ENCODE data around the gene SDK1. TPM values are rescaled to one million over a fixed set of nuclear protein-coding genes. Genes with fewer than 3 reads are reported as not detected.
A peak's percentile ranks its signal among the peaks of the same experiment; 100 is the strongest.

The SDK1 gene
- total and polyA plus RNA-seq, 4 donors: 0.12 to 0.47 (median 0.36) TPM

DNA sequence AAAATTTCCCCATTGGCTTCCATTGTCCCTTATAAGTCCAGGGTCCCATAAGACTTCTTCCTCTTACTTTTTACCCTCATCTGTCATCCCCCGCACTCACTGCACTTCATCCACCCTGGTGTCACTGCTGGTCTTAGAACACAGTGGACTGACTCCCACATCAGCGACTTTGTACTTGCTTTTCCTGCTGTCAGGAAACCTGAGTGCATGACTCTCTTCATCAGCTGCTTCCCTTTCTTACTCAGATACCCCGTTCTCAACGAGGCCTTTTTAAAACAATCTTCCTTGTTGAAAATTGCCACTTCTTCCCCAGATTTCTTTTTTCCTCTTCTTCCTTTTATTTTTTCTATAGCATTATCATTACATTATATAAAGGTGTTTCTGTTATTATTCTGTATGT is 305.4 kb downstream of the SDK1 start:
- Histone ChIP-seq H3K4me1 (ENCODE audit: control insufficient read depth in 4 of 4, insufficient read depth in 4 of 4, low read length in 3 of 4) (peaks cover 0 to 2% (median 0%) of the 10 kb centered on the region in 4 donors), H3K9me3 (ENCODE audit: control insufficient read depth in 4 of 4, low read length in 3 of 4) (no peaks in the 10 kb centered on the region), H3K27me3 (ENCODE audit: control insufficient read depth in 4 of 4, insufficient read depth in 4 of 4, low read length in 3 of 4) (no peaks in the 10 kb centered on the region), H3K4me3 (ENCODE audit: low read depth in 1 of 3, low read length in 3 of 3) (no peak overlapping the region), H3K9ac (ENCODE audit: low read depth in 1 of 2, low read length in 2 of 2) (no peak overlapping the region), H3K36me3 (ENCODE audit: control insufficient read depth in 4 of 4, insufficient read depth in 3 of 4, low read depth in 1 of 4, low read length in 3 of 4) (no peaks in the 10 kb centered on the region), H3K27ac (ENCODE audit: low read depth in 1 of 2, low read length in 2 of 2) (no peak overlapping the region)
- DNase-seq (ENCODE audit: low spot score): no peak
- 76% methylated on average over 4 of the region's 4 CpGs for WGBS
- TF ChIP-seq MAX (IDR thresholded peaks at IDR 0.05) (no peak), YY1 (IDR thresholded peaks at IDR 0.05) (no peak), FOXA1 (IDR thresholded peaks at IDR 0.05) (no peak), HNF4A (conservative IDR thresholded peaks at IDR 0.05) (no peak), HNF4G (IDR thresholded peaks at IDR 0.05) (no peak), RAD21 (IDR thresholded peaks at IDR 0.05) (no peak), TAF1 (conservative IDR thresholded peaks at IDR 0.05) (no peak), GABPA (IDR thresholded peaks at IDR 0.05 in 1 of 2, conservative IDR thresholded peaks at IDR 0.05 in 1 of 2) (no peak), JUND (IDR thresholded peaks at IDR 0.05) (no peak), RXRA (IDR thresholded peaks at IDR 0.05) (no peak), FOXA2 (IDR thresholded peaks at IDR 0.05) (no peak), EGR1 (IDR thresholded peaks at IDR 0.05; ENCODE audit: low read depth in 2 of 2) (no peak)
- TF ChIP-seq, protein P1, sequence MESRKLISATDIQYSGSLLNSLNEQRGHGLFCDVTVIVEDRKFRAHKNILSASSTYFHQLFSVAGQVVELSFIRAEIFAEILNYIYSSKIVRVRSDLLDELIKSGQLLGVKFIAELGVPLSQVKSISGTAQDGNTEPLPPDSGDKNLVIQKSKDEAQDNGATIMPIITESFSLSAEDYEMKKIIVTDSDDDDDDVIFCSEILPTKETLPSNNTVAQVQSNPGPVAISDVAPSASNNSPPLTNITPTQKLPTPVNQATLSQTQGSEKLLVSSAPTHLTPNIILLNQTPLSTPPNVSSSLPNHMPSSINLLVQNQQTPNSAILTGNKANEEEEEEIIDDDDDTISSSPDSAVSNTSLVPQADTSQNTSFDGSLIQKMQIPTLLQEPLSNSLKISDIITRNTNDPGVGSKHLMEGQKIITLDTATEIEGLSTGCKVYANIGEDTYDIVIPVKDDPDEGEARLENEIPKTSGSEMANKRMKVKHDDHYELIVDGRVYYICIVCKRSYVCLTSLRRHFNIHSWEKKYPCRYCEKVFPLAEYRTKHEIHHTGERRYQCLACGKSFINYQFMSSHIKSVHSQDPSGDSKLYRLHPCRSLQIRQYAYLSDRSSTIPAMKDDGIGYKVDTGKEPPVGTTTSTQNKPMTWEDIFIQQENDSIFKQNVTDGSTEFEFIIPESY (IDR thresholded peaks at IDR 0.05): no peak

DNA sequence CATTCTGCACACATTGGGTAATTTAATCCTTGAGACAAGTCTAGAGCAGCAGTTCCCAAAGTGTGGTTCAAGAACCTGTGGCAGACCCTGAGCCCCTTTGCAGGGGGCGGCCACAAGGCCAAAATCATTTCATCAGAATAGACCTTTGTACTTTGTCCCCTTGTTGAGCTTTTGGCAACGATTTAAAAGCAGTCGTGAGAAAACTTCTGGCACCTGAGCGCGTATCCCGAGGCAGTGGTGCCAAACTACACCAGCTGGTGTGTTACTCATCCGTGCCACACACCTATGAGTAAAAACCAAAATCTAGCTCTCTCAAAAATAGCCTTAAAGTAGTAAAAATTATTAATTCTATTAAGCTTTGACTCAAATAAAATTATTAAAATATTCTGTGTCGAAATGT is 306.8 kb downstream of the SDK1 start:
- H3K9me3 ChIP-seq (ENCODE audit: control insufficient read depth in 4 of 4, low read length in 3 of 4): no peaks in the 10 kb centered on the region
- no peak overlapping the region for H3K9ac ChIP-seq (ENCODE audit: low read depth in 1 of 2, low read length in 2 of 2)
- H3K27me3 ChIP-seq (ENCODE audit: control insufficient read depth in 4 of 4, insufficient read depth in 4 of 4, low read length in 3 of 4): no peaks in the 10 kb centered on the region
- DNase-seq (ENCODE audit: low spot score): no peak
- no peaks in the 10 kb centered on the region for H3K36me3 ChIP-seq (ENCODE audit: control insufficient read depth in 4 of 4, insufficient read depth in 3 of 4, low read depth in 1 of 4, low read length in 3 of 4)
- H3K27ac ChIP-seq (ENCODE audit: low read depth in 1 of 2, low read length in 2 of 2): no peak overlapping the region
- peaks cover 0 to 2% (median 0%) of the 10 kb centered on the region in 4 donors for H3K4me1 ChIP-seq (ENCODE audit: control insufficient read depth in 4 of 4, insufficient read depth in 4 of 4, low read length in 3 of 4)
- WGBS: 37% methylated on average over 8 of the region's 8 CpGs
- no peak overlapping the region for H3K4me3 ChIP-seq (ENCODE audit: low read depth in 1 of 3, low read length in 3 of 3)
- TF ChIP-seq HNF4A (conservative IDR thresholded peaks at IDR 0.05) (peak; percentile 48 to 76), HNF4G (IDR thresholded peaks at IDR 0.05) (no peak)
- TF ChIP-seq, protein P2, sequence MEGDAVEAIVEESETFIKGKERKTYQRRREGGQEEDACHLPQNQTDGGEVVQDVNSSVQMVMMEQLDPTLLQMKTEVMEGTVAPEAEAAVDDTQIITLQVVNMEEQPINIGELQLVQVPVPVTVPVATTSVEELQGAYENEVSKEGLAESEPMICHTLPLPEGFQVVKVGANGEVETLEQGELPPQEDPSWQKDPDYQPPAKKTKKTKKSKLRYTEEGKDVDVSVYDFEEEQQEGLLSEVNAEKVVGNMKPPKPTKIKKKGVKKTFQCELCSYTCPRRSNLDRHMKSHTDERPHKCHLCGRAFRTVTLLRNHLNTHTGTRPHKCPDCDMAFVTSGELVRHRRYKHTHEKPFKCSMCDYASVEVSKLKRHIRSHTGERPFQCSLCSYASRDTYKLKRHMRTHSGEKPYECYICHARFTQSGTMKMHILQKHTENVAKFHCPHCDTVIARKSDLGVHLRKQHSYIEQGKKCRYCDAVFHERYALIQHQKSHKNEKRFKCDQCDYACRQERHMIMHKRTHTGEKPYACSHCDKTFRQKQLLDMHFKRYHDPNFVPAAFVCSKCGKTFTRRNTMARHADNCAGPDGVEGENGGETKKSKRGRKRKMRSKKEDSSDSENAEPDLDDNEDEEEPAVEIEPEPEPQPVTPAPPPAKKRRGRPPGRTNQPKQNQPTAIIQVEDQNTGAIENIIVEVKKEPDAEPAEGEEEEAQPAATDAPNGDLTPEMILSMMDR (IDR thresholded peaks at IDR 0.05; ENCODE audit: low read depth, low read length, missing input control): no peak

DNA sequence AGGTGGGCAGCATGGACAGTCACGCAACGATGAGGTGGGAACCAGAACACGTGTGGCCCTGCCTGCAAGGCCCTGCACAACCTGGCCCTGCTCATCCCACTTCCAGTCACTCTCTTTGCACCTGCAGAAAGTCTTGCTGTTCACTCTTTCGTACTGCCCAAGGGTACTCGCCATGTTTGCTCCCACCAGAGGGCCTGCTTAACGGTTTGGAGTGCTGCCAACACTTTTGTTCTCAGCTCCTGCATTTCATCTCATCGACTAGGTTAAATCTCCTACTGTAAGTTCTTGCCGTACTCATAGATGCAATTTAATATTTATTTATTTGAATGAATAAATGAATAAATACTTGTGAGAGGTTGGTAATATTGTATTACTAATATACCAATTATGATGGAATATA is 315.3 kb downstream of the SDK1 start:
- Histone ChIP-seq H3K9me3 (ENCODE audit: control insufficient read depth in 4 of 4, low read length in 3 of 4) (peaks cover 0 to 4% (median 1%) of the 10 kb centered on the region in 4 donors), H3K4me1 (ENCODE audit: control insufficient read depth in 4 of 4, insufficient read depth in 4 of 4, low read length in 3 of 4) (no peaks in the 10 kb centered on the region), H3K27me3 (ENCODE audit: control insufficient read depth in 4 of 4, insufficient read depth in 4 of 4, low read length in 3 of 4) (no peaks in the 10 kb centered on the region), H3K4me3 (ENCODE audit: low read depth in 1 of 3, low read length in 3 of 3) (no peak overlapping the region), H3K27ac (ENCODE audit: low read depth in 1 of 2, low read length in 2 of 2) (no peak overlapping the region), H3K36me3 (ENCODE audit: control insufficient read depth in 4 of 4, insufficient read depth in 3 of 4, low read depth in 1 of 4, low read length in 3 of 4) (no peaks in the 10 kb centered on the region), H3K9ac (ENCODE audit: low read depth in 1 of 2, low read length in 2 of 2) (no peak overlapping the region)
- DNase-seq (ENCODE audit: low spot score): no peak
- TF ChIP-seq HNF4G (IDR thresholded peaks at IDR 0.05) (no peak), EGR1 (IDR thresholded peaks at IDR 0.05; ENCODE audit: low read depth in 2 of 2) (no peak)
- TF ChIP-seq, protein P2 (IDR thresholded peaks at IDR 0.05; ENCODE audit: low read depth, low read length, missing input control): no peak
- WGBS: 90% methylated on average over 8 of the region's 8 CpGs

All from liver (tissue), 9 donors.